H54 (cell line): Measurements from ENCODE around the gene FAM151A.

Experiments used
- DNase-seq: peaks from one replicate; pipeline ENCODE4 v3.0.0; 2011; ENCODE audit warnings: low spot score, mixed read lengths; ENCODE audit not compliant: insufficient read length
- FAIRE-seq: peaks from 3 replicates; lab custom pipeline; 2011; peaks lifted over from hg19 to GRCh38; lab: Jason Lieb, UNC
- POLR2A ChIP-seq: IDR thresholded peaks from 2 replicates; pipeline ENCODE4 v1.6.1; 2011; ENCODE audit warnings: low read depth, mild to moderate bottlenecking, low read length

The FAM151A gene

GRCh38 chr1:54571326-54571725 is 52.0 kb downstream of the FAM151A start:
- DNase-seq: no peak
- no peak for FAIRE-seq
- no peak for TF ChIP-seq POLR2A

DNA sequence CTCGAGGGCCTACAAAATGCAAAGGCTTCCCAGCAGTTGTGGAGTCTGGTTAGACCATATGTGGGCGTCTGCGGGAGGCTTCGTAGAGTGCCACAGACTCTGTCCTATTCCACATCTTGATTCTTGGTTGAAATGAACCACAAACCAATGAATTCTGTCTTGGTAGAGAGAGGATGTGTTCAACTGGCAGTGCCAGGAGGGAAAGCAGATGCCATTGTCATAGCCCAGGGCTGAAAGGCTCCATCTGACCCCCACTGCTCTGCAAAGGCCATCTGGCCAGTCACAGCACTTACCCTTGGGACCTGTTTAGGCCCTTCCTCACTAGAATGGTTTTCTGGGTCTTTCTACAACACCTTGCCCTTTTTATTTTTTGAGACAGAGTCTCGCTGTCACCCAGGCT is 53.2 kb downstream of the FAM151A start:
- DNase-seq (no peak), FAIRE-seq (no peak)
- no peak for TF ChIP-seq POLR2A

- TF ChIP-seq POLR2A: no peak
- FAIRE-seq (peak; percentile 67), DNase-seq (peak; percentile 70)
Measured at GRCh38 chr1:54569339-54569738, 54.0 kb downstream of the FAM151A start.

DNA sequence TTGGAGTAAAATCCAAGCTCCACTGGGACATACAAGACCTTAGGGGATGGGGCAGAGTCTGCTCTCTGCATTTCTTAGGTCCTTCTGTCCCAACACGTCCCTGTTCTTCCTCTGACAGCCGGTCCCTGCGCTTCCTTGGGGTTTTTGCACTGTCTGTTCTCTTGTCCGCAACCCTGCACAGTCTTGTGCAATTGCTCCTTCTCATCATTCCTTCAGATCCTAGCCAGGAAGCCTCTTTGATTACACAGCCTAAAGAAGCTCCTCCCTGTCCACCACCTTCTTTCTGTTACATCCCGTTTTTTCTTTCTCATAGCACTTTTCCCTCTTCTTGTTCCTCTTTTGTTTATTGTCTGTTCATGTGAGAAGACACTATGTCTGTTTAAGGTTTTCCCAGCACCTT is 55.4 kb downstream of the FAM151A start:
- no peak for DNase-seq
- FAIRE-seq: no peak
- TF ChIP-seq POLR2A: no peak

- DNase-seq (no peak), FAIRE-seq (no peak)
- TF ChIP-seq POLR2A: no peak
Measured at GRCh38 chr1:54566438-54567141, 56.7 kb downstream of the FAM151A start.

DNA sequence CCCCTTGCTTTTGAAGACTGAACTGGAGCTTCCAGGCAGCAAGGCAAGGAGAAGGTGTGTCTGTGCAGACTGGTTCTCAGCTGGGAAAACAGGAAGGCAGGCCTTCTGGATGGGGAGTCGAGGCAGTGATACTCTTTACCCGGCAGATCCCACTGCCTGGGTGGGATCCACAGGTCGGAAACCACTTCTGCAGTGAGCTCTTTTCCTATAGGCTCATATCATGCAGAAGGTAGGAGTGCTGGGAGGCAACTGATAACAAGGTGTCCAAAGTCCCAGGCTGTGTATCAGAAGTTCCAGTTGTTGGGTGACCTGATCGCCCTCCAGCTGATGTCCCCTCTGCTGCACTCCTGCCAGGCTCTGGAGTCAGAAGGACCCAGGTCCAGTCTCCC is 58.2 kb downstream of the FAM151A start:
- DNase-seq: no peak
- TF ChIP-seq POLR2A: no peak
- FAIRE-seq: no peak

- TF ChIP-seq POLR2A: no peak
- DNase-seq (no peak), FAIRE-seq (no peak)
Measured at GRCh38 chr1:54564312-54565112, 58.8 kb downstream of the FAM151A start.

GRCh38 chr1:54559771-54560231 is 63.5 kb downstream of the FAM151A start:
- no peak for TF ChIP-seq POLR2A
- DNase-seq (no peak), FAIRE-seq (no peak)
